GM19468 (cell line): ENCODE data around the gene AGTRAP.

ENCODE experiments used
- ATAC-seq: cut with Tn5 transposase; IDR thresholded peaks from one replicate; pipeline ENCODE4 v1.9.1; 2021; ENCODE audit warnings: mild to moderate bottlenecking, moderate library complexity, moderate number of reproducible peaks; ENCODE audit not compliant: unreplicated experiment; ENCODE audit errors: extremely low read depth

AGTRAP gene

DNA sequence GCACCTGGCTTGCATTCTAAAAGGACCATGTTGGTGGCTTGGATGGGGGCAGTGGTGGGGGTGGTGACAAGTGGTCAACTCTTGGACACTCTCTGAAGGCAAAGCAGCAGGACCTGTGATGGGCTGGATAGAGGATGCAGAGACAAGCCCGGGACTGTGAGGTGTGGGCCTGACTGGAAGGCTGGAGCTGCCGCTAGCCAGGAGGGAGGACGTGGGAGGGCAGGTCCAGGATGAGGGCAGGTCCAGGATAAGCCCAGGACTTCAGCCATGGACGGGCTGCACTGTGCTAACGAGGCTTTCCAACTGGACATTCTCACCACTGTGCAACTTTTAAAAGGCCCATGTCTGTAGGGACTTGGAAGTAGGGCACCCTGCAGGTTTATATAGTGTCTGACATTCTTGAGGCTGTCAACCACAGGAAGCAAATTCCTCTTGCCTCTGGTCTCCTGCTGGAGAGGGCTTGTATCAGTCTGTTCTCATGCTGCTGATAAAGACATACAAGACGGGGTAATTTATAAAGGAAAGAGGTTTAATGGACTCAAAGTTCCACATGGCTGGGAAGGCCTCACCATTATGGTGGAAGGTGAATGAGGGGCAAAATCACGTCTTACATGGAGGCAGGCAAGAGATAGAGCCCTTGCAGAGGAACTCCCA lies 17.7 kb downstream of the AGTRAP start:
- ATAC-seq, result no peak

DNA sequence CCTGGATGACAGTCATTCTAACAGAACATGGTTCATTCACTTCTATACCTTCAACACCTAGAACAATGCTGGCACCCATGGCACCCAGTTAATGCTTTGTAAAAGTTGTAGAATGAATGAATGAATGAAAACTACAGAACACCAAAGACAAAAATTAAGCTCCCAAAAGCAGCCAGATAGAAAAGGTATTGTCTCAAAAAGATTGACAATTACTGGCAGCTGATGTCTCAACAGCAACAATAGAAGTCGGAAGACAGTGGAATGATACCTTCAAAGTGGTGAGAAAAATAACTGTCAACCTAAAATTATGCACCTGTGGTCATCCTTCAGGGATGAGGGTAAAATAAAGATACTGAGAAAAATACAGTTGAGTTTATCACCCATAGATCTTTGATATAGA lies 21.1 kb downstream of the AGTRAP start:
- no peak for ATAC-seq

DNA sequence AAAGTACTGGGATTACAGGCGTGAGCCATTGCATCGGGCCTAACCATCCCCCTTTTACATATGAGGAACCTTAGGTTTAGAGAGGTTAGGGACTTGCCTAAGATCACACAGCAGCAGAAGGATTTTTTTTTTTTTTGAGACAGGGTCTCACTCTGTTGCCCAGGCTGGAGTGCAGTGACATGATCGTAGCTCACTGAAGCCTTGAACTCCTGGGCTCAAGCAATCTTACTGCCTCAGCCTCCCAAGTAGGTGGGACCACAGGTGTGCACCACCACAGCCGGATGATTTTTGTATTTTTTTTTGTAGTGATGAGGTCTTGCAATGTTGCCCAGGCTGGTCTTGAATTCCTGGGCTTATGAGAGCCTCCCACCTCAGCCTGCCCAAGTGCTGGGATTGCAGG lies 23.9 kb downstream of the AGTRAP start:
- no peak for ATAC-seq

DNA sequence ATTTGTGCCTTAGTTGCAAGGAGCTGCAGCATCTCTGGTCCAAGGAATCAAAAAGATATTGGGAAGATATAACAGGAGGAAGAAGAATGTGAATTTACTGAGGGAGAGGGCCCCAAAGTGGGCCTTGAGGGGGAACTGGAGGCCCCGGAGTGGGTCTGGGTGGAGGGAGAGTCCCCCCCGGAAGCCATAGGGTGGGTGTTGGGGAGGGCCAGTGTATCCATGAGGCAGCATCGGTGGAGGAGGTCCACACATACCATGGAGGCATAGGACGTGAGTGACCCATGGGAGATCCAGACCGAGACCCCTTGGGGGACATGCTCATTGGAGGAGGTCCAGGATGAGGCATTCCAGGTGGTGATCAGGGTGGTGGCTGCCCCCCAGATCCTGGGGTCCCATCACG lies 25.3 kb downstream of the AGTRAP start:
- ATAC-seq, result no peak

DNA sequence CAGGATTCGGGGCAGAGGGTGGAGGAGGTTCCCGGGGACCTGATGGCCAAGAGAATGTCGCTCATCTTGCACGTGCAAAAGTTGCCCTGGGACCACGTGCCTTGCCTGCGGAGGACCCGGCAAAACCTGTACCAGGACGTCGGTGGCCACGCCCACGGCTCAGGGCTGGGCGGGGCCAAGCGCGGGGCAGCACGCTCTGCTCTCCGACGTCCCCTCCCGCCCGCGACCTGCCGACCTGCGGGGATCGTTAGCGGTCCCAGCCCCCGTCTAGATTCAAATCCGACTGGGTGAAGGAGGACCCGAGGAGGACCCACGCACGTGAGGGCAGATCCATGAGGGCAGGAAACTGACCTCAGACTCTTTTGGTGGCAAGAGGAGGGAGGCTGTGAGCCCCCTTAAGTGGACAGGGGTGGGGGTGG lies 26.1 kb downstream of the AGTRAP start, which contains the start of gene C1orf167:
TSS of gene C1orf167 (plus strand) at position 206 of the 419 bp plus-strand sequence. CDS start 2,208 bp downstream, outside the sequence.
- no peak for ATAC-seq

DNA sequence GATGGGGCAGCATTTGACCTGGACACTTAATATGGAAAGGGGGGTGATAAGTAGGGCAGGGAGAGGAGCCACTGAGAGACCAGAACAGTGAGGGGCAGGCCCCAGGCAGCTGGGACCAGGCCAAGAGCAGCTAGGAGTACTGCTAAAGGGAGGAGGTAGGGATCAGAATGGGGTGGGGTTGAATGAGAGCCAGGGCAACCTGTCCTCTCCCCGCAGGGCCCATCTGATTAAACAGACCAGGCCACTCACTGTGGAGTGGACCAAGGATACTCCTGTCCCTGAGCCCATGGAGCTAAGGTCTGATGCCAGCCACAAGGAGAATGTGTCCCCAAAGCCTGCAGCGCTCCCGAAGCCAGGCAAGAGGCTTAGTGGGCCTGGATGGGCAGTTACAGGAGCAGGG lies 28.2 kb downstream of the AGTRAP start:
- no peak for ATAC-seq

DNA sequence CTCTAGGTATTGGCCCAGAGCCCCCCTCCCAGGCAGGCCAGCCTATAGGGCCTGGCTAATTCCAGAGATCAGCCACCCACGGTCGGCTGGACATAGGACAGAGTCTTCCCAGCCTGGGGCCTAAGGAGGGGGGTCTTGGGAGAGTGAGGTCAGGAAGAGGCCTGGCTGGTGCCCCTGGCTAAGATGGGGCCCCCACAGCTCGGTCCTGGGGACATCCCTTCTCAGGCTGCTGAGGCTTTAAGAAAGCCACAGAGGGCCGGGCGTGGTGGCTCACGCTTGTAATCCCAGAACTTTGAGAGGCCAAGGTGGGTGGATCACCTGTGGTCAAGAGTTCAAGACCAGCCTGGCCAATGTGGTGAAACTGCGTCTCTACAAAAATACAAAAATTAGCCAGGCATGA lies 28.6 kb downstream of the AGTRAP start:
- no peak for ATAC-seq

DNA sequence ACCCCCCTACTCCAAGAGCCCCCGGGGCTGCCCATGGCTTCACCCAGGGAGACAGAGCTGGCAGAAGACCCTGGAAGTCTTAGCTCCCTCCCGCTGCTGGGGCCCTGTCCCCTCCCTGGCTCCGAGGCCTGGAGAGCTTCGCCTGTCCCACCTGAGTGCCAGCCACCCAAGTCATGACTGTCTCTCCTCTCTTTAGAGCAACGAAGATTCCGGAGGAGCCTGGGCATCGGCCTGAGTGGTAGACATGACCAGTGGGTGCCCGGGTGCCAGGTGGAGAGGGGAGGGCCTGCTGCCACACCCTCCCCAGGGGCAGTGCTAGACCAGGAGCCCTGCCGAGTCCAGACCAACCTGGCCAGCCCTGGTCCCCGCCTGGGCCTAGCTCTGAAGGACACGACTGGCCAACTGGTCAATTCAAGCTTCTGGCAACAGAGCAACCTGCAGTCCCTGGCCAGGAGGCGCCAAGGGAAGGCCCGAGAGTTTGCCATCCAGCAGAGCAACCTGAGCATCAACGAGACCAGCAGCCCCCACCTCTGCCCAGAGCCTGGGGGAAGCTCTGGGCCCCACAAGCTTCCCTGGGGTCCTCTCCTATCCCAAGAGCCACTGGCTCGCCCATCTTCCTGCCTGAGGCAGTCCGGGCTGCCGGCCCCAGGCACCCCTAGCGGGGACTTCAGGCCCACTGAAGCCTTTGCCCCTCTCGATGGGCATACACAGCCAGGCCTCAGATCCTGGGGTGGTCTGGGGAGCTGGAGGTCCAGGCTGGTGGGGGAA lies 29.9 kb downstream of the AGTRAP start:
- no peak for ATAC-seq

DNA sequence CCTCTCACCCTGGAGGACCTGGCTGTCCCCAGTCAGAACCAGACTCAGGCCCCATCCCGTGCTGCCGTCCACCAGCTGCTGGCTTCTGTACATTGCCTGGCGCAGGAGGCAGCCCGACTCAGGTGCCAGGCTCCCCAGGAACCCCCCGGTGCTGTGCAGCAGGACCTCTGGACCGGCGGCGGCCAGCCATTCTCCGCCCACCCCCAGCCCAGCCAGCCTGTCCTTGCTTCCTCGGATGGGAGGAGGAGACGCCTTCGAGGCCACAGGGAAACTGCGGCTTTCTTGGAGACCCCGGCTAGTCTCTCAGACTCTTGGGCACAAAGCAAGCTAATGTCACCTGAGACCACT lies 30.5 kb downstream of the AGTRAP start:
- no peak for ATAC-seq

DNA sequence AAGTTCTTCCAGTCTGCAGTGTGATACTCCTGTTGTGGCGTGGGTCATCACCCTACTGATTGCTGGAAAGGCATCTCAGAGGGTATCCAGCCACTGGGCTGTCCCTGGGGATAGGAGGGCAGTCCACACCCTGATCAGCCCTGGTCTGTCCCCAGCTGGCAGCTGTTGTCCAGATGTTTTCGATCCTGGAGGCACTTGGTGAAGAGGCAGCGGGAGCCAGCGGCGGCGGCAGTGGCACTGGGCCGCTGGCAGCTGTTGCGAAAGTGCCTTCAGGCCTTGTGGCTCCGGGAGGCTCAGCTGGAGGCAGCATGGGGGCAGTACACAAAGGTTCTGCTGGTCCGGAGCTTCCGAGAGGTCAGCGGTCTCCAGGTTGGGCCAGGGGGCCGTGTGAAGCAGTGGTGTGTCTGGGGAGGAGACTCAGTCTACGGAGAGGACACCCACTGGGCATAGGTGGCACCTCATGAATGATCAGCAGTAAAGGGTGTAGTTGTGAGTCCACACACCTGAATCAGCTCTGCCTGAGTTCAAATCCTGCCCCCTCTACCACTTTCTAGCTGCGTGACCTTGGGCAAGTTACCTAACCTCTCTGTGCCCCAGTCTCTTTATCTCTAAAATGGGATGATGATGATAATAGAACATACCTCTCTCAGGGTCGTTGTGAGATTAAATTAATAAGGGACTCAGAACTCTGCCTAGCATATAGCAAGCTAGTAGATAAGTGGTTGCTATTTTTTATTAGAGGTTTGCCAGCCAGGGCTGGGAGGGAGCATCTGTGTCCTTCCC lies 32.2 kb downstream of the AGTRAP start:
- ATAC-seq, result no peak

DNA sequence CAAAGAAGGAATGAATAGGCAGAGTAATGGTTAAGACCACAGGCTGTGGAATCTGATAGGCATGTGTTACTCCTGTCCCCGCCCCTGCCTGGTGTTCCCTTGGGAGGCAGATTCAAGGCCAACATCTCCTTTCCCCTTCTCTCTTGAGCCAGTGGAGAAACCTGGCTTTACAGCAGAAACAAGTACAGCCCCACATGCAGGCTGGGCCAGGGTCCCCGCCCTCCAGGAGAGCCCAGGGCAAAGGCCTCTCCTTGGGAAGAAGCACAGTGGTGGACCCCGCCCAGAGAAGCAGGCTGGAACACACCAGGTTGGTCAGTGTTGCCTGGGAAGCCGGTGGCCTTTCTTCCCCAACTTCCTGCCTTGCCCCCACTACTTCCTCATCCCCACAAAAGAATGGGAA lies 32.9 kb downstream of the AGTRAP start:
- no peak for ATAC-seq

DNA sequence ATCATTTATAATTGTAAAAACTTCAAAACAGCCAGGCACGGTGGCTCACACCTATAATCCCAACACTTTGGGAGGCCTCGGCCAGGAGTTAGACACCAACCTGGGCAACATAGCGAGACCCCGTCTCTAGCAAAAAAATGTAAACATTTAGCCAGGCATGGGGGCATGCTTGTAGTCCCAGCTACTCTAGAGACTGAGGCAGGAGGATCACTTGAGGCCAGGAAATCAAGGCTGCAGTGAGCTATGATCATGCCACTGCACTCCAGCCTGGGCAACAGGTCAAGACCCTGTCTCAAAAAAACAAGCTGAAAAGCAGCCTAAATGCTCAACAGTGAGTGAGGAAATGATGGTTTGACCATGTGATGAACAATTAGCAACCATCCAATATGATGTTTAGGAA lies 33.3 kb downstream of the AGTRAP start:
- no peak for ATAC-seq

DNA sequence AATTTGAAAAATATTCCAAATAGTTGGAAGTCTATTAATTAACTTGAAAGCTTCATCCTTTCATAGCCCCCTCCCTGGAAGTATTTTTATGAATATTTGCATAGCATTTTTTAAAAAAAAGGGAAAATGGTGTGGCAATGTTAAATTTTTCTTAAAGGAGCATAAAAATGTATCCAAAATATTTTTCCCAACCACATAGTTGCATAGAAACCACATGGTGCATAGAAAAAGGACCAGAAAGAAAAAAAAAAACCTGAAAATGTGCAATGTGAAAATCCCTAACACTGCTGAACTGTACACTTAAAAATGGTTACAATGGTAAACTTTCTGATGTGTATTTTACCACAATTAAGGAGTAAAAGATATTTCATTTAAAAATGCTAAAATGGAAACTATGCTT lies 34.1 kb downstream of the AGTRAP start:
- no peak for ATAC-seq

DNA sequence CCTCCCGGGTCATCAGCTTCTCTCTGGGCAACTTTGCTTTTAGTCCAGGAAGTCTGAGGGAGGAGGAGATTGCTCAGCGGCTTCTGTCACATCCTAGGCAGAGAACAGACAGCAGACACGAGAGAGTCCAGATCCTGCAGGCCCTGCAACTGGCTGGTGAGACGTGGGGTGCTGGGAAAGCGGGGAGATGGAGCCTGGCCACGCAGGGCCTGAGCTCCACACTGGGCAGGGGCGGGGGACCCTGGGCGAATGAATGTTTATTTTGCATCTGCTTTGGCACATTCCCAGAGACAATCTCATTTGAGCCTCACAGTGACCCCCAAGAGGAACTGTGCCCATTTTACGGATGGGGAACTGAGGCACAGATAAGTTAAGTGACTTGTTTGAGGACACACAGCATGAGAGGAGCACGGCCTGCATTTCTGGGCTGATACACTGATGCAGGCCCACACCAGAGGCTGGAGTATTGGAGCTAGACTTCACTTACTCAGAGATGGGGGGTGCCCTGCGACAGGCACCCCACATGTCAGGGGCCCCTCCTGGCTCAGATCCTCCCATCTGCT lies 35.6 kb downstream of the AGTRAP start:
- no peak for ATAC-seq

DNA sequence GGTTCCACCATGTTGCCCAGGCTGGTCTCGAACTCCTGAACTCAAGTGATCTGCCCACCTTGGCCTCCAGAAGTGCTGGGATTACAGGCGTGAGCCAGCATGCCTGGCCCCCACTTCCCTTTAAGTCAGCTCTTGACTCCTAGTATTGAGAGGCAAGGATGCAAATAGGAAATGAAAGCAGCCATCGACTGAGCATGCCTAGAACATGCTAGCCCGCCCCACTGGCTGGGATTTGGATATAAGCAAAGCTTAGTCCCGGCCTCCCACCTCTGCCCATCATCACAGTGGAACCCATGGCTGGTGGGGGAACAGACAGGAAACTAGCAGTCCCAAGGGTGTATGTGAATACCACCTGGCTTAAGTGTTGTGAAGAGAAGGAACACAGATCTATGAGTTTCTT lies 36.5 kb downstream of the AGTRAP start:
- ATAC-seq, result no peak

DNA sequence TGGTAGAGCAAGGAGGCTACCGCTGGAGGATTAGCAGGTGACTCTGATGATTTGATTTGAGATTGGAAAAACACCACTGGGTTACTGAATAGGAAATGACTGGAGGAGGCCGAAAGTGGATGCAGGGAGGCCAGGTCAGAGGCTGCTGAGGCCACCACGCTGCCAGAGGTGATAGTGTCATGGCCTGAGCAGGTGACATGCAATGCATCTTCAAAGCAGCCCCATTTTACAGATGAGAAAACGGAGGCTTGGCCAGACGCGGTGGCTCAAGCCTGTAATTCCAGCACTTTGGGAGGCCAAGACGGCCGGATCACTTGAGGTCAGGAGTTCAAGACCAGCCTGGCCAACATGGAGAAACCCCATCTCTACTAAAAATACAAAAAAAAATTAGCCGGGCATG lies 38.8 kb downstream of the AGTRAP start:
- no peak for ATAC-seq

DNA sequence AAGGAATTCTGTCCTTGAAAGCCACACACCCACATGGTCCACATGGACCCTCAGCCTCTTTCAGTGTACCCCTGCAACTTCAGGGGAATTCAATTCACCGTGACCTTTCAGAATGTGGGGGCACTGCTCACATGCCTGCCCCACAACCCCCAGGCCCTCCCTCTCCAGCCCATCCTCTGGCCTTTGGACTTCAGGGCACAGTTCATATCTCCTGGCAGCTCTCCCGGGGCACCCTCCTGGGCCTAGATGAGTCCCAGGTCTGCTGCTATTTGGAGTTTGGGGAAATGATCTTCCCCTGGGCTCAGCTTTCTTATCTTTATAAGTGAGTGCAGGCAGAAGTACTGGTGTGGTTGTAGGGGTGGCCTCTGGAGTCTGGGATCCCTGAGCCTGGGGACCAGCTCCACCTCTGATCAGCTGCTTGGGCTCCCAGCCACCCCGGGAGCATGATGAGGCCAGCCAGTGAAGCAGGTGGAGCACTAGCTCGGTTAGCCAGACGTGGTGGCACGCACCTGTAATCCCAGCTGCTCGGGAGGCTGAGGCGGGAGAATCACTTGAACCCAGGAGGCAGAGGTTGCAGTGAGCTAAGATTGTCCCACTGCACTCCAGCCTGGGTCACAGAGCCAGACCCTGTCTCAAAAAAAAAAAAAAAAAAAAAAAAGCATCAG lies 41.9 kb downstream of the AGTRAP start:
- no peak for ATAC-seq

DNA sequence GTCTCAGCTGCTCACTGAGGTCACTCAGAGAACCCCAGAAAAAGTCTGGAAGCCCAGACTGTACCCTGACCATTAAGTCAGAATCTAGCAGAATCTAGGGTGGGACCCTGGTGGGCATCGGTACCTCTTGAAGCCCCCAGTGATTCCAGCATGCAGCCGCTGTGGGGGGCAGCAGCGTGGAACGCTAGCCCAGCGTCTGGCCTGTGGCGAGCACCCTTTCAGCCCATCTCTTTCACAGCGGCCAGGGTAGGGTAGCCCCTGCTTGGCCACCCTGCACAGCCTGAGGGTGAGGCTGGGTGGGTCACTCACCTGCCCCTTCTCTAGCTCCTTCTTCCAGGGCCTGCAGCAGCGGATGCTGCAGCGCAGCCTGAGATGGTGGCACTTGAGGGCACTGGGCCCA lies 42.4 kb downstream of the AGTRAP start:
- no peak for ATAC-seq

DNA sequence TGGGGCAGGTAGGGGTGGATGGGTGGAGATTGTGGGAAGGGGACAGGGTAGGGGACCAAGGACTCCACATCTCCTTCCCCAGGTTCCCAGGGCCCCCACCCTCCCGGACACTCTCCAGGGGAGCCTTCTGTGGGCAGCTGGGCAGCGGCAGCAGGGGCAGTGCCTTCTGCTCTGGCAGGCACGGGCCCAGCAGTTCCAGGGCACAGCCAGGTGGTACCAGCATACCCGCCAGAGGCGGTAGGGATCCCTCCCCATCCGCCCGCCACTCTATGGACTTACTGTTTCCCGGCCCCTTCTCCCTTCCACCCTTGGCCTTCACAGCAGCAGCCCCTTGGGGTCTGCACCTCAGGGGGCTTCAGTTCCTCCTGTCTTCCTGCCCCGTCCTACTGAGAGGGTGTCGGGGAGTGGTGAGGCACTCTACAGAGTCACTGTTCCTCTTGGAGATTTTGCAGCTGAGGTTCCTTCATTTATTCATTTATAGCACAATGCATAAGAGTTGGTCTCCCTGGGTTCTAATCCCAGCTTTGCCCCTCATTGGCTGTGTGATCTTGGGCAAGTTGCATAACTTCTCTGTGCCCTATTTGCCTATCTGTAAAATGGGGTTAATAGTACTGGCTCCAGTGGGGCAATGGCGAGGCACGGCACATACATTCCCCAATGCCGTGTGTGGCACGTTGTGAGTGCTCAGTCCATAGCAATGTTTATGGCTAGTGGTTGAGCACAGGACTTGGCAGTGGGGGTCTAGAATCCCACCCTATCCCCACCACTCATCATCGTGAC lies 43.1 kb downstream of the AGTRAP start:
- ATAC-seq, result no peak
